GM12874 (cell line): ENCODE measurements around the gene VWF.

Experiments used
- CTCF ChIP-seq: IDR thresholded peaks from 2 replicates; pipeline ENCODE4 v1.5.1; 2011; ENCODE audit warnings: low read depth, mild to moderate bottlenecking, control low read depth, low read length, moderate library complexity; ENCODE audit not compliant: insufficient read depth

Gene VWF

GRCh38 chr12:6091786-6092566 is 32.5 kb downstream of the VWF start:
- no peak for TF ChIP-seq CTCF

GRCh38 chr12:6090803-6091202 is 33.7 kb downstream of the VWF start:
- TF ChIP-seq CTCF = no peak

GRCh38 chr12:6088921-6089747 is 35.3 kb downstream of the VWF start:
- no peak for TF ChIP-seq CTCF

GRCh38 chr12:6086316-6086715 is 38.2 kb downstream of the VWF start:
- TF ChIP-seq CTCF = no peak

GRCh38 chr12:6085841-6086240 is 38.6 kb downstream of the VWF start:
- TF ChIP-seq CTCF = no peak

GRCh38 chr12:6084969-6085450 is 39.5 kb downstream of the VWF start:
- no peak for TF ChIP-seq CTCF

- TF ChIP-seq CTCF = no peak
These were observed 40.1 kb downstream of the VWF start for GRCh38 chr12:6084261-6084968.
